Endothelial cell of umbilical vein (primary cell): ENCODE data around the gene COL15A1. TPM values are rescaled to one million over a fixed set of nuclear protein-coding genes. Genes with fewer than 3 reads are reported as not detected.

Experiments
- BruUV-seq: library from RNA; stranded (reverse); fragments of 400-500 nt; replicated peaks from 2 replicates; lab custom pipeline; 2021; lab: Mats Ljungman, UMichigan
- CTCF ChIA-PET: fragments of 300-600, 350-600 bp; sonication (Branson Sonifier 250); formaldehyde crosslinking; loops from one replicate; lab custom pipeline; 2021; ENCODE audit warnings: antibody characterized with exemption, inconsistent platforms; lab: Charles Lee
- POLR2A ChIA-PET: fragments of 300-600, 350-600 bp; sonication (Branson Sonifier 250); formaldehyde crosslinking; loops from one replicate; lab custom pipeline; 2021; ENCODE audit warnings: antibody characterized with exemption, inconsistent platforms; lab: Charles Lee
- DNase-seq: peaks from one replicate; pipeline ENCODE4 v3.0.0-alpha.2; 2011; ENCODE audit warnings: low read depth, low spot score
- FAIRE-seq: peaks from 2 replicates; lab custom pipeline; 2011; peaks lifted over from hg19 to GRCh38; lab: Jason Lieb, UNC
- H2AFZ ChIP-seq: 2 replicates; pipeline ENCODE4 v1.6.0; 2012; ENCODE audit warnings: low read depth, low read length, control low read depth, inconsistent platforms
- H3K27ac ChIP-seq: 2 replicates; pipeline ENCODE4 v1.5.1; 2011; ENCODE audit warnings: low read depth, mild to moderate bottlenecking, control low read depth, low read length, moderate library complexity; ENCODE audit not compliant: insufficient read depth
- H3K27me3 ChIP-seq, 2 experiments: 2 replicates each; pipeline versions ENCODE4 v1.6.0 to v1.6.1; 2011; ENCODE audit warnings: low read length in 2 of 2, mixed read lengths in 1 of 2; ENCODE audit not compliant: control insufficient read depth in 2 of 2, insufficient read depth in 2 of 2
- H3K36me3 ChIP-seq, 2 experiments: 2 replicates in 1 of 2; 3 replicates in 1 of 2; pipeline ENCODE4 v1.5.1; 2011; ENCODE audit warnings: low read length in 2 of 2, mild to moderate bottlenecking in 1 of 2, moderate library complexity in 1 of 2; ENCODE audit not compliant: control insufficient read depth in 2 of 2, insufficient read depth in 2 of 2; ENCODE audit errors: extremely low read depth in 1 of 2
- H3K4me1 ChIP-seq: 3 replicates; pipeline ENCODE4 v1.5.1; 2011; ENCODE audit warnings: mild to moderate bottlenecking, low read length; ENCODE audit not compliant: control insufficient read depth, insufficient read depth; ENCODE audit errors: extremely low read depth
- H3K4me2 ChIP-seq: 2 replicates; pipeline ENCODE4 v1.6.1; 2011; ENCODE audit warnings: low read length, control low read depth, mixed read lengths; ENCODE audit not compliant: insufficient read depth
- H3K4me3 ChIP-seq, 3 experiments: fragments of 200-600 bp in 1 of 3; sonication (generic), shearing (Covaris generic) in 1 of 3; replicated peaks in 1 of 3; 2 replicates each; pipeline ENCODE4 v1.5.1; 2011 to 2016; ENCODE audit warnings: control low read depth in 3 of 3, low read length in 3 of 3, mild to moderate bottlenecking in 2 of 3, inconsistent platforms in 1 of 3, low read depth in 1 of 3, moderate library complexity in 1 of 3; ENCODE audit not compliant: insufficient read depth in 1 of 3
- H3K79me2 ChIP-seq: 2 replicates; pipeline ENCODE4 v1.6.0; 2012; ENCODE audit warnings: low read length, inconsistent platforms; ENCODE audit not compliant: control insufficient read depth, insufficient read depth
- H3K9ac ChIP-seq: replicated peaks from 2 replicates; pipeline ENCODE3; 2011; ENCODE audit warnings: low read length, control low read depth; ENCODE audit not compliant: insufficient read depth; ENCODE audit errors: extremely low read depth
- H3K9me1 ChIP-seq: replicated peaks from 3 replicates; pipeline ENCODE4 v1.6.0; 2011; ENCODE audit warnings: mild to moderate bottlenecking, low read length; ENCODE audit not compliant: control insufficient read depth, insufficient read depth; ENCODE audit errors: extremely low read depth
- H3K9me3 ChIP-seq: replicated peaks from 2 replicates; pipeline ENCODE4 v1.5.1; 2012; ENCODE audit warnings: low read length, inconsistent platforms; ENCODE audit not compliant: control insufficient read depth, insufficient read depth
- H4K20me1 ChIP-seq: replicated peaks from 2 replicates; pipeline ENCODE3; 2011; ENCODE audit warnings: mild to moderate bottlenecking, low read length; ENCODE audit not compliant: control insufficient read depth, insufficient read depth; ENCODE audit errors: extremely low read depth
- CTCF ChIP-seq, 2 donors: IDR thresholded peaks; 1 replicate in 1 of 2; 2 replicates in 1 of 2; pipeline ENCODE4 v1.5.1; 2011; ENCODE audit warnings: low read length in 2 of 2, mild to moderate bottlenecking in 2 of 2, moderate library complexity in 2 of 2, control low read depth in 1 of 2, inconsistent platforms in 1 of 2, low read depth in 1 of 2; ENCODE audit not compliant: insufficient read depth in 1 of 2; ENCODE audit errors: extremely low read depth in 1 of 2
- EZH2 ChIP-seq: IDR thresholded peaks from 2 replicates; pipeline ENCODE4 v1.6.1; 2012; ENCODE audit warnings: borderline replicate concordance, low read depth, mild to moderate bottlenecking, moderate library complexity, low read length, inconsistent platforms; ENCODE audit not compliant: severe bottlenecking
- FOS ChIP-seq: IDR thresholded peaks from 2 replicates; pipeline ENCODE4 v1.6.1; 2011; ENCODE audit warnings: mild to moderate bottlenecking, low read length, moderate library complexity, borderline replicate concordance; ENCODE audit not compliant: insufficient read depth
- GATA2 ChIP-seq: IDR thresholded peaks from 2 replicates; pipeline ENCODE4 v1.7.0; 2011; ENCODE audit warnings: low read depth, mild to moderate bottlenecking, moderate library complexity, mixed read lengths, low read length; ENCODE audit not compliant: insufficient read length, insufficient read depth
- JUN ChIP-seq: IDR thresholded peaks from 2 replicates; pipeline ENCODE4 v1.6.1; 2011; ENCODE audit warnings: borderline replicate concordance, low read depth; ENCODE audit not compliant: insufficient read length, insufficient read depth
- MAX ChIP-seq: IDR thresholded peaks from 2 replicates; pipeline ENCODE4 v1.6.1; 2011; ENCODE audit not compliant: insufficient read depth, insufficient read length
- MYC ChIP-seq: IDR thresholded peaks from one replicate; pipeline ENCODE4 v1.6.1; 2011; ENCODE audit warnings: mild to moderate bottlenecking, low read depth, low read length
- POLR2A ChIP-seq: IDR thresholded peaks from 2 replicates; pipeline ENCODE4 v1.6.1; 2012; ENCODE audit warnings: low read depth, mild to moderate bottlenecking, control low read depth, low read length
- POLR2AphosphoS5 ChIP-seq: IDR thresholded peaks from 2 replicates; pipeline ENCODE4 v1.6.1; 2012; ENCODE audit warnings: low read depth, mild to moderate bottlenecking, control low read depth, low read length, moderate library complexity; ENCODE audit not compliant: insufficient read depth
- dilution Hi-C: fragments of 300-500 bp; cut with MboI; formaldehyde crosslinking; loops from one replicate; pipeline ENCODE4 v1.15.0; 2019; ENCODE audit warnings: low sequenced_read_pairs; ENCODE audit not compliant: extremely low pct_ligation_motif_present
- intact Hi-C: fragments of 100-400 bp; cut with micrococcal nuclease; formaldehyde crosslinking; loops from one replicate; pipeline ENCODE4 v1.10.0; 2022
- polyA plus RNA-seq, 4 experiments: library from polyadenylated mRNA; depleted of rRNA in 3 of 4; stranded (reverse) in 3 of 4; unstranded in 1 of 4; fragments of >200 nt; gene quantifications; 2 replicates each; pipeline versions ENCODE4 v1.2.1 to v1.2.3, GENCODE V29; 2011 to 2012; ENCODE audit warnings: missing spikeins in 1 of 4
- total RNA-seq: library from RNA; stranded (reverse); gene quantifications from 2 replicates; pipeline ENCODE4 v1.2.3, GENCODE V29; 2021

Gene COL15A1
- total and polyA plus RNA-seq, 2 donors (not counting 3 experiments of a cell fraction or from before 2014, with no cell fraction given): not detected

GRCh38 chr9:98961513-98962180 is 17.9 kb downstream of the COL15A1 start:
- FAIRE-seq: no peak
- TF ChIP-seq JUN (no peak), GATA2 (no peak), POLR2A (no peak), POLR2AphosphoS5 (no peak), EZH2 (no peak), MYC (no peak), FOS (no peak), MAX (no peak), CTCF (IDR thresholded peaks at IDR 0.05; ENCODE audit: extremely low read depth in 1 of 2, insufficient read depth in 1 of 2, low read depth in 1 of 2, low read length in 2 of 2) (no peak)
- BruUV-seq: no TSS peak
- Histone ChIP-seq H3K9me3 (no peaks in the 10 kb centered on the region), H2AFZ (no peak overlapping the region), H3K4me3 (no peak overlapping the region), H3K79me2 (no peaks in the 10 kb centered on the region), H3K4me1 (no peaks in the 10 kb centered on the region), H3K9me1 (no peaks in the 10 kb centered on the region), H3K9ac (no peak overlapping the region), H3K27ac (no peak overlapping the region), H3K36me3 (no peaks in the 10 kb centered on the region), H3K27me3 (no peaks in the 10 kb centered on the region), H3K4me2 (no peak overlapping the region), H4K20me1 (no peaks in the 10 kb centered on the region)
- dilution Hi-C loops: no loop called here
- ChIA-PET CTCF (no interaction called here), POLR2A (no interaction called here)
- DNase-seq: no peak
- intact Hi-C loops: no loop called here
